ENCODE results near the gene NKX2-8.
"Not testable (repeated sequence)": the region's sequence is repeated elsewhere in the genome, so short reads cannot be mapped to it uniquely, and the experiment has no call there.

- not testable (repeated sequence) for TF ChIP-seq CTCF (conservative IDR thresholded peaks at IDR 0.05); ZFX (IDR thresholded peaks at IDR 0.05)
Observed at GRCh38 chr14:36544280-36544679, 38.1 kb downstream of the NKX2-8 start.

Data from C4-2B (cell line).